ENCODE measurements around the gene EPN2. TPM values are rescaled to one million over a fixed set of nuclear protein-coding genes. Genes with fewer than 3 reads are reported as not detected.
A peak's percentile ranks its signal among the peaks of the same experiment; 100 is the strongest.
"Not testable (repeated sequence)": the region's sequence is repeated elsewhere in the genome, so short reads cannot be mapped to it uniquely, and the experiment has no call there.

EPN2 gene
- total and polyA plus RNA-seq, 2 donors from 2014 or later, result 18.0 to 45.4 TPM

- TF ChIP-seq CTCF (IDR thresholded peaks at IDR 0.05; ENCODE audit: borderline replicate concordance, extremely low read depth, insufficient read depth), result no peak
- FAIRE-seq, result no peak
- DNase-seq, result no peak
Observed at GRCh38 chr17:19348081-19348650, 111.0 kb downstream of the EPN2 start.

GRCh38 chr17:19348806-19349205 is 111.6 kb downstream of the EPN2 start:
- Histone ChIP-seq H3K36me3 (ENCODE audit: control insufficient read depth in 2 of 3, insufficient read depth in 3 of 3, low read length in 3 of 3) (no peaks in the 10 kb centered on the region), H3K9me3 (ENCODE audit: control insufficient read depth in 2 of 3, insufficient read depth in 1 of 3, low read length in 3 of 3) (no peaks in the 10 kb centered on the region), H3K27ac (ENCODE audit: low read depth in 2 of 2, low read length in 2 of 2) (no peak overlapping the region), H3K4me3 (ENCODE audit: low read length in 3 of 3) (no peak overlapping the region), H3K27me3 (ENCODE audit: control insufficient read depth, insufficient read depth, low read length) (no peaks in the 10 kb centered on the region), H3K4me1 (ENCODE audit: control insufficient read depth in 2 of 3, insufficient read depth in 2 of 3, low read depth in 1 of 3, low read length in 3 of 3) (peaks cover 0 to 5% (median 4%) of the 10 kb centered on the region in 3 donors), H3K9ac (ENCODE audit: low read length in 3 of 3) (no peak overlapping the region)
- TF ChIP-seq CTCF (IDR thresholded peaks at IDR 0.05; ENCODE audit: borderline replicate concordance, extremely low read depth, insufficient read depth), result no peak
- intact Hi-C loops (cut with DNase I), result no loop called here
- DNase-seq, result peak in 1 of 5 donors; percentile 21
- FAIRE-seq, result no peak

More at GRCh38 chr17:19348081-19348650, 111.0 kb downstream of the EPN2 start:
- H3K27me3 ChIP-seq (ENCODE audit: control insufficient read depth, insufficient read depth, low read length), result no peaks in the 10 kb centered on the region
- H3K4me3 ChIP-seq (ENCODE audit: low read length in 3 of 3), result no peak overlapping the region
- no peak overlapping the region for H3K27ac ChIP-seq (ENCODE audit: low read depth in 2 of 2, low read length in 2 of 2)
- H3K36me3 ChIP-seq (ENCODE audit: control insufficient read depth in 2 of 3, insufficient read depth in 3 of 3, low read length in 3 of 3), result no peaks in the 10 kb centered on the region
- H3K9ac ChIP-seq (ENCODE audit: low read length in 3 of 3), result no peak overlapping the region
- peaks cover 0 to 5% (median 4%) of the 10 kb centered on the region in 3 donors for H3K4me1 ChIP-seq (ENCODE audit: control insufficient read depth in 2 of 3, insufficient read depth in 2 of 3, low read depth in 1 of 3, low read length in 3 of 3)
- no peaks in the 10 kb centered on the region for H3K9me3 ChIP-seq (ENCODE audit: control insufficient read depth in 2 of 3, insufficient read depth in 1 of 3, low read length in 3 of 3)
- intact Hi-C loops (cut with DNase I), result no loop called here

- not testable (repeated sequence) for FAIRE-seq; DNase-seq; H3K36me3 ChIP-seq (ENCODE audit: control insufficient read depth in 2 of 3, insufficient read depth in 3 of 3, low read length in 3 of 3)
Observed at GRCh38 chr17:19353401-19353800, 116.2 kb downstream of the EPN2 start.

GRCh38 chr17:19354748-19355147 is 117.6 kb downstream of the EPN2 start:
- Histone ChIP-seq H3K27me3 (ENCODE audit: control insufficient read depth, insufficient read depth, low read length) (no peaks in the 10 kb centered on the region), H3K9ac (ENCODE audit: low read length in 3 of 3) (no peak overlapping the region), H3K27ac (ENCODE audit: low read depth in 2 of 2, low read length in 2 of 2) (no peak overlapping the region), H3K9me3 (ENCODE audit: control insufficient read depth in 2 of 3, insufficient read depth in 1 of 3, low read length in 3 of 3) (no peaks in the 10 kb centered on the region), H3K36me3 (ENCODE audit: control insufficient read depth in 2 of 3, insufficient read depth in 3 of 3, low read length in 3 of 3) (peaks cover 0 to 10% (median 0%) of the 10 kb centered on the region in 3 donors), H3K4me3 (ENCODE audit: low read length in 3 of 3) (no peak overlapping the region), H3K4me1 (ENCODE audit: control insufficient read depth in 2 of 3, insufficient read depth in 2 of 3, low read depth in 1 of 3, low read length in 3 of 3) (no peaks in the 10 kb centered on the region)
- TF ChIP-seq CTCF (IDR thresholded peaks at IDR 0.05; ENCODE audit: borderline replicate concordance, extremely low read depth, insufficient read depth), result no peak
- FAIRE-seq (no peak), DNase-seq (no peak)
- intact Hi-C loops (cut with DNase I), result no loop called here

More at GRCh38 chr17:19353401-19353800, 116.2 kb downstream of the EPN2 start:
- intact Hi-C loops (cut with DNase I); H3K9me3 ChIP-seq (ENCODE audit: control insufficient read depth in 2 of 3, insufficient read depth in 1 of 3, low read length in 3 of 3); H3K4me3 ChIP-seq (ENCODE audit: low read length in 3 of 3); H3K27me3 ChIP-seq (ENCODE audit: control insufficient read depth, insufficient read depth, low read length); H3K27ac ChIP-seq (ENCODE audit: low read depth in 2 of 2, low read length in 2 of 2); H3K9ac ChIP-seq (ENCODE audit: low read length in 3 of 3); H3K4me1 ChIP-seq (ENCODE audit: control insufficient read depth in 2 of 3, insufficient read depth in 2 of 3, low read depth in 1 of 3, low read length in 3 of 3): not testable (repeated sequence)

Data from kidney (tissue), 14 donors.